Large intestine (tissue), 3 donors: ENCODE data around the gene CEP250. TPM values are rescaled to one million over a fixed set of nuclear protein-coding genes. Genes with fewer than 3 reads are reported as not detected.
A peak's percentile ranks its signal among the peaks of the same experiment; 100 is the strongest.

Experiments used
- DNase-seq, 2 donors: peaks; one replicate each; pipeline versions ENCODE4 v3.0.0 to v3.0.0-alpha.2; 2013
- H3K27ac ChIP-seq: one replicate; pipeline ENCODE4 v1.5.1; 2013; ENCODE audit warnings: low read length
- H3K27me3 ChIP-seq: 2 replicates; pipeline ENCODE4 v1.6.1; 2013; ENCODE audit warnings: low read length; ENCODE audit not compliant: control insufficient read depth, insufficient read depth
- H3K36me3 ChIP-seq: 2 replicates; pipeline ENCODE4 v1.6.1; 2013; ENCODE audit warnings: low read length; ENCODE audit not compliant: control insufficient read depth, insufficient read depth
- H3K4me1 ChIP-seq: one replicate; pipeline ENCODE4 v1.6.1; 2013; ENCODE audit warnings: low read length; ENCODE audit not compliant: control insufficient read depth, insufficient read depth
- H3K4me3 ChIP-seq: one replicate; pipeline ENCODE4 v1.5.1; 2013; ENCODE audit warnings: low read length
- H3K9me3 ChIP-seq: one replicate; pipeline ENCODE4 v1.6.1; 2013; ENCODE audit warnings: mild to moderate bottlenecking, low read depth, low read length, moderate library complexity; ENCODE audit not compliant: control insufficient read depth
- whole genome bisulfite sequencing: methylation state at CpG from one replicate; pipeline ENCODE4 v1.1.5; 2013; ENCODE audit warnings: low lambda C conversion rate; ENCODE audit not compliant: insufficient coverage; 5-methylcytosine and 5-hydroxymethylcytosine counted together
- polyA plus RNA-seq: library from polyadenylated mRNA; unstranded; fragments of 120-200 nt; gene quantifications from one replicate; pipeline ENCODE4 v1.2.1, GENCODE V29; 2013

Gene CEP250
- polyA plus RNA-seq, 1 donor, result 31.0 TPM

DNA sequence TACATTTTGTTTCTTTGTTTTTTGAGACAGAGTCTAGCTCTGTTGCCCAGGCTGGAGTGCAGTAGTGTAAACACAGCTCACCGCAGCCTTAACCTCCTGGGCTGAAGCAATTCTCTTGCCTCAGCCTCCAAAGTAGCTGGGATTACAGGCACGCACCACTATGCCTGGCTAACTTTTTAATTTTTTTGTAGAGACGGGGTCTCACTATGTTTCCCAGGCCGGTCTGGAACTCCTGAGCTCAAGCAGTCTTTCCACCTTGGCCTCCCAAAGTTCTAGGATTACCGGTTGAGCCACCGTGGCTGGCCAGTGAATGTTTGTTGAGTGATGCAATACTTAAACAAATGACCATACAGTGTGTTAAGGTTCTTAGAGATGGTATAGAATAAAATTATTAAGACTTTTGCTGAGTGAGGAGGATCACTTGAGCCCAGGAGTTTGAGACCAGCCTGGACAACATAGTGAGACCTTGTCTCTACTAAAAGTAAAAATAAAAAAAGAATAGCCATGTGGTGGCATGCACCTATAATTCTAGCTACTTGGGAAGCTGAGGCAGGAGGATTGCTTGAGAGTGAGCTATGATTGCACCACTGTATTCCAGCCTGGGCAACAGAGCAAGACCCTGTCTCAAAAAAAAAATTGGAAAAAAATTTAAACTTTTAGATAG, 13.4 kb downstream of the CEP250 start:
- H3K27me3 ChIP-seq, result no peaks in the 10 kb centered on the region
- peaks cover 30% of the 10 kb centered on the region for H3K4me1 ChIP-seq
- H3K36me3 ChIP-seq, result peaks cover 72% of the 10 kb centered on the region
- no peak overlapping the region for H3K4me3 ChIP-seq
- WGBS, result no CpG with 5 or more reads among the region's 6 CpGs
- H3K9me3 ChIP-seq, result no peaks in the 10 kb centered on the region
- no peak overlapping the region for H3K27ac ChIP-seq
- no peak for DNase-seq

GRCh38 chr20:35472209-35472608, 16.8 kb downstream of the CEP250 start:
- Histone ChIP-seq H3K27me3 (no peaks in the 10 kb centered on the region), H3K36me3 (peaks cover 69% of the 10 kb centered on the region), H3K4me1 (peaks cover 45% of the 10 kb centered on the region), H3K9me3 (no peaks in the 10 kb centered on the region), H3K27ac (no peak overlapping the region), H3K4me3 (no peak overlapping the region)
- 100% methylated on average over 1 of the region's 3 CpGs for WGBS
- DNase-seq, result no peak

- H3K36me3 ChIP-seq, result peaks cover 68% of the 10 kb centered on the region
- peaks cover 33% of the 10 kb centered on the region for H3K4me1 ChIP-seq
- H3K27ac ChIP-seq, result peak overlapping the region; percentile 60
- H3K27me3 ChIP-seq, result no peaks in the 10 kb centered on the region
- no peaks in the 10 kb centered on the region for H3K9me3 ChIP-seq
- WGBS, result 100% methylated on average over 2 of the region's 8 CpGs
- no peak overlapping the region for H3K4me3 ChIP-seq
- DNase-seq, result peak in 1 of 2 donors; percentile 26
Observed at GRCh38 chr20:35473684-35474083, 18.3 kb downstream of the CEP250 start.

DNA sequence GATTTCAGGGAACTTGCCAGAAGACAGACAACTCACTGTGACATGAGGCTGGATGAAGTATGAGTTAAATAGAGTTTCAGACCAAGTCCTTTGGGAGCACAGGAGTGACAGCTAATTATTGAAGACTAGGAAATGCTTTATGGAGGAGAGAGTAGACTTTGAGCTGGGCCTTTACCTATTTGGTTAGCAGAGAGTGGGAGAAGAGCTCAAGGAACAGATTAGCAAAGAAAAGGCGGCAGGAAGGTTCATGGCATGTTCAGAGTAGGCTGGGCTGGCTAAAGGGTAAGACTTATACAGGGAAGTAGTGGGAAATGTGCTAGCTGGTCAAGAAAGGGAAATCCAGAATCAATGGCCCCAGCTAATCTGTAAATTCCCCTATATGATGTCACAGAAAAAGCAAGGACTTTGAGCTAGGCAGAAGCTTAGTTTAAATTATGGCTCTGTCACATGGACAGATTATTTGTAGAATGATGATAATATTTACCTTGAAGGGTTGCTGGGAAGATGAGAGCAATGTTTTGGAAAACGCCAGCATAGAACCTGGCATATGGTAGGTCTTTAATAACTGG, 19.0 kb downstream of the CEP250 start:
- WGBS, result no CpG with 5 or more reads among the region's 2 CpGs
- no peaks in the 10 kb centered on the region for H3K9me3 ChIP-seq

GRCh38 chr20:35476288-35476687, 20.9 kb downstream of the CEP250 start:
- Histone ChIP-seq H3K9me3 (no peaks in the 10 kb centered on the region), H3K4me1 (peaks cover 32% of the 10 kb centered on the region), H3K36me3 (peaks cover 71% of the 10 kb centered on the region), H3K27me3 (no peaks in the 10 kb centered on the region), H3K4me3 (no peak overlapping the region), H3K27ac (no peak overlapping the region)
- DNase-seq, result no peak
- no CpG with 5 or more reads among the region's 4 CpGs for WGBS

More for the DNA sequence above, 19.0 kb downstream of the CEP250 start:
- H3K27me3 ChIP-seq, result no peaks in the 10 kb centered on the region
- DNase-seq, result peak; percentile 44 to 84
- H3K4me3 ChIP-seq, result no peak overlapping the region
- H3K27ac ChIP-seq, result peak overlapping the region; percentile 60
- peaks cover 32% of the 10 kb centered on the region for H3K4me1 ChIP-seq
- H3K36me3 ChIP-seq, result peaks cover 71% of the 10 kb centered on the region

DNA sequence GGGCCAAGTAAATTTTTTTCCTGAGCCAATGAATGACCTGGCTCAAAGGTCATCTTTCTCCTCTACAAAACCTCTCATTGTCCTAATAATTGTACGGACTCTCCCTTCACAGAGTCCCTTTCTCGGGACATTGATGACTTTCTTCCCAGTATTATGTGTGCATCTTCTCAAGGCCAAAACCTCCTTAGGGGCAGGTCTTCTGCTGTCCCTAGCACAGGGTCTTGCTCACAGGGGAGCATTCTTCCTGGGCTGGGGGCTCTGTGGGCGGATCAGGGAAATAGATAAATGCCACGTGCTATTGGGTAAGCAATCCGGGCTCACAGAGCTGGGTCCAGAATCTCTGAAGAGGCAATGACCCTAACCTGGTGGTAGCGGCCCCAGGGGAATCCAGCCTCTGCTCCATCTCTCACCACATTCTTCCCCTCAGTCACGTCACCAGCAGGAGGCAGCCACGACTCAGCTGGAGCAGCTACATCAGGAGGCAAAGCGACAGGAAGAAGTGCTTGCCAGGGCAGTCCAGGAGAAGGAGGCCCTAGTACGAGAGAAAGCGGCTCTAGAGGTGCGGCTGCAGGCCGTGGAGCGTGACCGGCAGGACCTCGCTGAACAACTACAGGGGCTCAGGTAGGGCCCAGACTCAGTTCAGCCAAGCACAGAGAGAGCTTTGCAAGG, 23.5 kb downstream of the CEP250 start:
- no peaks in the 10 kb centered on the region for H3K27me3 ChIP-seq
- DNase-seq, result no peak
- H3K4me1 ChIP-seq, result peaks cover 16% of the 10 kb centered on the region
- H3K27ac ChIP-seq, result no peak overlapping the region
- WGBS, result no CpG with 5 or more reads among the region's 16 CpGs
- peaks cover 3% of the 10 kb centered on the region for H3K9me3 ChIP-seq
- H3K36me3 ChIP-seq, result peaks cover 52% of the 10 kb centered on the region
- H3K4me3 ChIP-seq, result no peak overlapping the region

DNA sequence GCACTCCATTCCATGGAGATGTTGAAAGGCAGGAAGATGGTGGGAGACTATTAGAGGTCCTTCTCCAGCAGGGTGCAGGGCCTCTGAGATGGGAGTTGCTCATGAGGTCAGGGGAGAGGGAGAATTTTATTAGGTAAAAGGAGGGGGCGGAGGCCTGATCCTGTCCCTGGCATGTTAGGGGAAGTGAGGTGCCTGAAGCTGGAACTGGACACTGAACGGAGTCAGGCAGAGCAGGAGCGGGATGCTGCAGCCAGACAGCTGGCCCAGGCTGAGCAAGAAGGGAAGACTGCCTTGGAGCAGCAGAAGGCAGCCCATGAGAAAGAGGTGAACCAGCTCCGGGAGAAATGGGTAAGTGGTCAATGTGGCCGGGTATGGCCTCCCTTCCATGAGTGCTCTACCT, 24.4 kb downstream of the CEP250 start:
- Histone ChIP-seq H3K9me3 (peaks cover 3% of the 10 kb centered on the region), H3K4me3 (no peak overlapping the region), H3K27ac (no peak overlapping the region), H3K36me3 (peaks cover 56% of the 10 kb centered on the region), H3K27me3 (no peaks in the 10 kb centered on the region), H3K4me1 (peaks cover 8% of the 10 kb centered on the region)
- no CpG with 5 or more reads among the region's 5 CpGs for WGBS
- no peak for DNase-seq

DNA sequence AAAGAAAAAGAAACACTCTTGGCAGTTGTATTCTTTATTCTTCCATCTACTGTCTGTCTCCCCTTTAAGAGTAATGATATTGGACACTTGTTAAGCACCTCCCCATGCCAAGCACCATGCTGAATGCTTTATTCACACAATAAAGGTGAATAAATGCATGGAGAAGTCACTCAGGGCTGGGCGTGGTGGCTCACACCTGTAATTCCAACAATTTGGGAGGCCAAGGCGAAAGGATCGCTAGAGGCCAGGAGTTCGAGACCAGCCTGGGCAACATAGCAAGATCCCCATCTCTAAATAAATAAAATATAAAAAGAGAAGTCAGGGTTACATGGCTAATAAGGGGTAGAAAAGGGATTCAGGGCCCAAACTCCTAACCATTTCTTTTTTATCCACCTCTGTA, 32.1 kb downstream of the CEP250 start:
- Histone ChIP-seq H3K36me3 (peaks cover 59% of the 10 kb centered on the region), H3K4me3 (no peak overlapping the region), H3K27me3 (no peaks in the 10 kb centered on the region), H3K4me1 (no peaks in the 10 kb centered on the region), H3K9me3 (peaks cover 3% of the 10 kb centered on the region), H3K27ac (no peak overlapping the region)
- 100% methylated on average over 3 of the region's 4 CpGs for WGBS
- no peak for DNase-seq

DNA sequence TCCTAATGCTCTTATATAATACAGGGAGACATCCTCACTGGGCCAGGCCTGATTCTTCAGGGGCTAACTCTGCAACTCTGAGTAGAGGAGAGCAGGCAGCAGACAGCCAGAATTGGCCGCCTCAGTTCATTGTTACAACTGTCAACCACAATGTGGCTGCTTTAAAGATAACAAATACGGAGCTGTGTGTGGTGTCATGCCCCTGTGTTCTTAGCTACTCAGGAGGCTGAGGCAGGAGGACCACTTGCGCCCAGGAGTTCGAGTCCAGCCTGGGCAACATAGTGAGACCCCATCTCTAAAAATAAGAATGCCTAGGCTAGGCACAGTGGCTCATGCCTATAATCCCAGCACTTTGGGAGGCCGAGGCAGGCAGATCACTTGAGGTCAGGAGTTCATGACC, 34.3 kb downstream of the CEP250 start:
- Histone ChIP-seq H3K4me3 (no peak overlapping the region), H3K27ac (no peak overlapping the region), H3K36me3 (peaks cover 70% of the 10 kb centered on the region), H3K27me3 (no peaks in the 10 kb centered on the region), H3K9me3 (no peaks in the 10 kb centered on the region), H3K4me1 (no peaks in the 10 kb centered on the region)
- no peak for DNase-seq
- no CpG with 5 or more reads among the region's 5 CpGs for WGBS

DNA sequence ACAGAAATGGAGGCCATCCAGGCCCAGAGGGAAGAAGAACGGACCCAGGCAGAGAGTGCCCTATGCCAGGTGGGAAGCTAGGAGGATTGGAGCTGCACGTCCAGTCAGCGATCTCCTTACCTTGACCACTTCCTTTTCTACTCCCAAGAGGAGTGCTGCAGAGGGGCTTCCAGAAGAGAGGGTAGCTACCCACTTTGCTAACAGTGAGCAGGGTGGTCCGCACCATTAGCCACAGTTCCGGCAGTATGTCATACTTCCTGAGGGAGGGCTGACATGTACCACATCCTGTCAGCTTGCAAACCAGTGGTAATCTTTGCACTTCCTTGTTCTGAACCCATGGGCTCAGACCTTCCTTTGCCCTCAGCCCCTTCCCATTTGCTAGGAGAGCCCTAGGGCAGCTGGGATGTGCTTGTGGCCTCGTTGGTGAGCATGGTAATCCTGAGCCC, 35.4 kb downstream of the CEP250 start:
- Histone ChIP-seq H3K27me3 (no peaks in the 10 kb centered on the region), H3K27ac (no peak overlapping the region), H3K4me3 (no peak overlapping the region), H3K36me3 (peaks cover 76% of the 10 kb centered on the region), H3K4me1 (no peaks in the 10 kb centered on the region), H3K9me3 (no peaks in the 10 kb centered on the region)
- no CpG with 5 or more reads among the region's 6 CpGs for WGBS
- no peak for DNase-seq
